ENCODE measurements around the gene ZNF691. TPM values are rescaled to one million over a fixed set of nuclear protein-coding genes. Genes with fewer than 3 reads are reported as not detected.

Gene ZNF691
- 8.4 and 9.5 TPM in 2 replicates for total RNA-seq (2022)
- Bru-seq, nascent RNA: percentile 71 among the genes with signal in this experiment
- percentile 66 among the genes with signal in this experiment for BruChase-seq, experiment 1, labeled RNA remaining after a 6-hour chase
- percentile 79 among the genes with signal in this experiment for BruChase-seq, experiment 2, labeled RNA remaining after a 2-hour chase
- long read RNA-seq, transcript ZNF691-205 (3 exons, 1,683 nt): minor isoform, 8 of 35 reads
- long read RNA-seq, transcript ZNF691-201 (4 exons, 1,910 nt): minor isoform, 8 of 35 reads
- long read RNA-seq, transcript ZNF691-206 (2 exons, 1,577 nt): major isoform, 14 of 35 reads
- long read RNA-seq, partial matches to known transcripts: 1 of 35 reads
- long read RNA-seq, other reads (novel, unspliced or antisense): 4 of 35 reads

GRCh38 chr1:42846257-42847110, at the start of gene ZNF691:
Gene ZNF691, plus strand, starts transcription at chr1:42846613. Its CDS starts 3,046 bp downstream, at chr1:42849659.
- ChIA-PET POLR2A (interaction anchor here (0.6 to 6.5 kb wide), 25 partner anchors 8 to 673 kb away, joined by 3 to 88 read pairs (median 4); partner anchors contain the start of genes C1orf50, ERMAP, P3H1 and PPIH), CTCF (interaction anchor here (0.7 to 2.4 kb wide), 10 partner anchors 10 to 113 kb away, joined by 3 to 6 read pairs (median 3); partner anchors contain the start of gene SLC2A1)
- Mint-ChIP-seq H3K36me3 (ENCODE audit: insufficient read depth, unreplicated experiment) (peaks cover 21% of the 10 kb centered on the region), H3K9me3 (ENCODE audit: unreplicated experiment) (peaks cover 8% of the 10 kb centered on the region), H3K27ac (ENCODE audit: low read depth, unreplicated experiment) (peak within 1 kb of the TSS; percentile 98), H3K4me3 (ENCODE audit: unreplicated experiment) (peak within 1 kb of the TSS; percentile 98), H3K4me1 (ENCODE audit: insufficient read depth, unreplicated experiment) (peaks cover 28% of the 10 kb centered on the region), H3K27me3 (ENCODE audit: insufficient read depth, unreplicated experiment) (no peaks in the 10 kb centered on the region)
- intact Hi-C loops (cut with micrococcal nuclease): no loop called here
- no TSS peak for BruUV-seq (replicated peaks)
- TF ChIP-seq CTCF (IDR thresholded peaks at IDR 0.05; ENCODE audit: unreplicated experiment): peak; percentile 27
- peak; percentile 97 for DNase-seq (ENCODE audit: unreplicated experiment)

- CTCF ChIA-PET: no interaction called here
- no peak overlapping the region for H3K4me3 Mint-ChIP-seq (ENCODE audit: unreplicated experiment)
These were observed 49.0 kb upstream of the ZNF691 start for GRCh38 chr1:42797414-42797813.

GRCh38 chr1:42797979-42798378, 48.4 kb upstream of the ZNF691 start:
- Mint-ChIP-seq H3K27ac (ENCODE audit: low read depth, unreplicated experiment) (no peak overlapping the region), H3K4me3 (ENCODE audit: unreplicated experiment) (no peak overlapping the region), H3K27me3 (ENCODE audit: insufficient read depth, unreplicated experiment) (no peaks in the 10 kb centered on the region), H3K36me3 (ENCODE audit: insufficient read depth, unreplicated experiment) (no peaks in the 10 kb centered on the region), H3K9me3 (ENCODE audit: unreplicated experiment) (no peaks in the 10 kb centered on the region), H3K4me1 (ENCODE audit: insufficient read depth, unreplicated experiment) (no peaks in the 10 kb centered on the region)
- no peak for TF ChIP-seq CTCF (IDR thresholded peaks at IDR 0.05; ENCODE audit: unreplicated experiment)
- BruUV-seq (replicated peaks): no TSS peak
- ChIA-PET CTCF (no interaction called here), POLR2A (no interaction called here)
- DNase-seq (ENCODE audit: unreplicated experiment): no peak
- intact Hi-C loops (cut with micrococcal nuclease): no loop called here

More at GRCh38 chr1:42797414-42797813, 49.0 kb upstream of the ZNF691 start:
- no peak overlapping the region for H3K27ac Mint-ChIP-seq (ENCODE audit: low read depth, unreplicated experiment)
- no peak for TF ChIP-seq CTCF (IDR thresholded peaks at IDR 0.05; ENCODE audit: unreplicated experiment)
- no peaks in the 10 kb centered on the region for H3K27me3 Mint-ChIP-seq (ENCODE audit: insufficient read depth, unreplicated experiment)
- POLR2A ChIA-PET: no interaction called here
- H3K4me1 Mint-ChIP-seq (ENCODE audit: insufficient read depth, unreplicated experiment): no peaks in the 10 kb centered on the region
- no peaks in the 10 kb centered on the region for H3K9me3 Mint-ChIP-seq (ENCODE audit: unreplicated experiment)
- no peaks in the 10 kb centered on the region for H3K36me3 Mint-ChIP-seq (ENCODE audit: insufficient read depth, unreplicated experiment)
- no TSS peak for BruUV-seq (replicated peaks)
- intact Hi-C loops (cut with micrococcal nuclease): no loop called here
- no peak for DNase-seq (ENCODE audit: unreplicated experiment)
